DND-41 (cell line): Measurements from ENCODE around the gene WDR59.

Experiments used
- EZH2 ChIP-seq: IDR thresholded peaks from 3 replicates; pipeline ENCODE4 v1.6.1; 2012; ENCODE audit warnings: borderline replicate concordance, low read depth, mild to moderate bottlenecking, moderate library complexity, low read length, inconsistent platforms; ENCODE audit not compliant: severe bottlenecking
- TF ChIP-seq, protein P1 (sequence below): IDR thresholded peaks from 2 replicates; pipeline ENCODE4 v1.5.1; 2012; ENCODE audit warnings: borderline replicate concordance, low read length, moderate library complexity, mild to moderate bottlenecking; ENCODE audit not compliant: poor library complexity, severe bottlenecking; ENCODE audit errors: extremely low read depth

DNA sequence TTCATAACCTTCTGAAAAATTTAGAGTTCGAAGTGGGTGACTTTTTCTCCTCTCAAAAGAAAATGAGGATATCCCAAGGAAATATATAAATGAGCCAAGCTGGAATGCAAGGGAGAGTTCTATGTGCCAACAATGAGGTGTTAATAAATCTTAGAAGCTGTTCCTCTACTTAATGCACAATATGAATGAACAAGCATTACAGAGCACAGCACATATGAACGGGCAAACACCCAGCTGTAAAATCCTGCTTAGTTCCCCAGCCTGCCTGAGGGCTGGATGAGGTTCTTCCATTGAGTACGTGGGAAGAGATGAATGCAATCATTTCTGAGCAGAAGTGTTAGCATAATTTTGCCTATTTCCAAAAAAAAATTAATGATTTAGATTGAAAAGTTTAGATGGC is 58.1 kb downstream of the WDR59 start:
- TF ChIP-seq, protein P1, sequence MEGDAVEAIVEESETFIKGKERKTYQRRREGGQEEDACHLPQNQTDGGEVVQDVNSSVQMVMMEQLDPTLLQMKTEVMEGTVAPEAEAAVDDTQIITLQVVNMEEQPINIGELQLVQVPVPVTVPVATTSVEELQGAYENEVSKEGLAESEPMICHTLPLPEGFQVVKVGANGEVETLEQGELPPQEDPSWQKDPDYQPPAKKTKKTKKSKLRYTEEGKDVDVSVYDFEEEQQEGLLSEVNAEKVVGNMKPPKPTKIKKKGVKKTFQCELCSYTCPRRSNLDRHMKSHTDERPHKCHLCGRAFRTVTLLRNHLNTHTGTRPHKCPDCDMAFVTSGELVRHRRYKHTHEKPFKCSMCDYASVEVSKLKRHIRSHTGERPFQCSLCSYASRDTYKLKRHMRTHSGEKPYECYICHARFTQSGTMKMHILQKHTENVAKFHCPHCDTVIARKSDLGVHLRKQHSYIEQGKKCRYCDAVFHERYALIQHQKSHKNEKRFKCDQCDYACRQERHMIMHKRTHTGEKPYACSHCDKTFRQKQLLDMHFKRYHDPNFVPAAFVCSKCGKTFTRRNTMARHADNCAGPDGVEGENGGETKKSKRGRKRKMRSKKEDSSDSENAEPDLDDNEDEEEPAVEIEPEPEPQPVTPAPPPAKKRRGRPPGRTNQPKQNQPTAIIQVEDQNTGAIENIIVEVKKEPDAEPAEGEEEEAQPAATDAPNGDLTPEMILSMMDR = no peak
- TF ChIP-seq EZH2 = no peak
